ENCODE data around the gene RIOX2.

RIOX2 gene

GRCh38 chr3:97988784-97989568 is 16.7 kb upstream of the RIOX2 start:
- DNase-seq: no peak

GRCh38 chr3:97987306-97987705 is 15.1 kb upstream of the RIOX2 start:
- no peak for DNase-seq

- no peak for DNase-seq
Observed at GRCh38 chr3:97983933-97984491, 11.8 kb upstream of the RIOX2 start.

- peak; percentile 47 for DNase-seq
Observed at GRCh38 chr3:97981886-97982285, 9.7 kb upstream of the RIOX2 start.

GRCh38 chr3:97979610-97980009 is 7.4 kb upstream of the RIOX2 start:
- no peak for DNase-seq

- no peak for DNase-seq
Observed at GRCh38 chr3:97975466-97975865, 3.2 kb upstream of the RIOX2 start.

- no peak for DNase-seq
Observed at GRCh38 chr3:97974996-97975395, 2.8 kb upstream of the RIOX2 start.

GRCh38 chr3:97972976-97973375 is 745 bp upstream of the RIOX2 start:
- DNase-seq: no peak

GRCh38 chr3:97970956-97971620 is 1.1 kb downstream of the RIOX2 start:
- no peak for DNase-seq

- DNase-seq: no peak
Observed at GRCh38 chr3:97970156-97970555, 2.1 kb downstream of the RIOX2 start.

GRCh38 chr3:97969541-97969940 is 2.7 kb downstream of the RIOX2 start:
- no peak for DNase-seq

- no peak for DNase-seq
Observed at GRCh38 chr3:97968376-97968775, 3.9 kb downstream of the RIOX2 start.

GRCh38 chr3:97967966-97968365 is 4.3 kb downstream of the RIOX2 start:
- no peak for DNase-seq

- DNase-seq: no peak
Observed at GRCh38 chr3:97960993-97961766, 11.1 kb downstream of the RIOX2 start.

GRCh38 chr3:97960551-97960950 is 11.7 kb downstream of the RIOX2 start:
- DNase-seq: no peak

- DNase-seq: no peak
Observed at GRCh38 chr3:97959872-97960271, 12.4 kb downstream of the RIOX2 start.

GRCh38 chr3:97958796-97959195 is 13.4 kb downstream of the RIOX2 start:
- no peak for DNase-seq

- DNase-seq: no peak
Observed at GRCh38 chr3:97958396-97958795, 13.8 kb downstream of the RIOX2 start.

GRCh38 chr3:97957617-97958311 is 14.5 kb downstream of the RIOX2 start:
- DNase-seq: no peak

- DNase-seq: no peak
Observed at GRCh38 chr3:97956051-97956450, 16.2 kb downstream of the RIOX2 start.

GRCh38 chr3:97954228-97954827 is 17.9 kb downstream of the RIOX2 start:
- DNase-seq: peak; percentile 45

GRCh38 chr3:97952872-97953271 is 19.4 kb downstream of the RIOX2 start:
- no peak for DNase-seq

Data from left hindlimb (tissue), 1 donor.